GM23338 (cell line): ENCODE data around the gene IPPK. TPM values are rescaled to one million over a fixed set of nuclear protein-coding genes. Genes with fewer than 3 reads are reported as not detected.

Experiments
- ATAC-seq: fragments of 200-7000 bp; cut with Tn5 transposase; 3 replicates; pipeline ENCODE4 v1.9.1; 2020
- DNase-seq: peaks from one replicate; pipeline ENCODE4 v3.0.0-alpha.2; 2015; ENCODE audit warnings: low spot score
- H2AFZ ChIP-seq: fragments of 200-600 bp; sonication (generic); 2 replicates; pipeline ENCODE4 v1.8.0; 2016; ENCODE audit warnings: antibody characterized with exemption, mild to moderate bottlenecking, moderate library complexity
- H3F3A ChIP-seq: fragments of 200-600 bp; sonication (generic); replicated peaks from 2 replicates; pipeline ENCODE4 v1.8.0; 2017; ENCODE audit warnings: antibody characterized with exemption, mixed run types, low read depth
- H3K27ac ChIP-seq: fragments of 200-600 bp; sonication (generic); 2 replicates; pipeline ENCODE4 v1.6.1; 2016; ENCODE audit warnings: low read depth
- H3K27me3 ChIP-seq: fragments of 200-600 bp; sonication (generic); 2 replicates; pipeline ENCODE4 v1.8.0; 2016; ENCODE audit warnings: mild to moderate bottlenecking, mixed run types, moderate library complexity; ENCODE audit not compliant: insufficient read depth
- H3K36me3 ChIP-seq: fragments of 200-600 bp; sonication (generic); 2 replicates; pipeline ENCODE4 v1.8.0; 2016; ENCODE audit warnings: mild to moderate bottlenecking; ENCODE audit not compliant: insufficient read depth
- H3K4me1 ChIP-seq: fragments of 200-600 bp; sonication (generic); 2 replicates; pipeline ENCODE4 v1.8.0; 2016; ENCODE audit warnings: mild to moderate bottlenecking, moderate library complexity; ENCODE audit not compliant: insufficient read depth
- H3K4me2 ChIP-seq: fragments of 200-600 bp; sonication (generic); 2 replicates; pipeline ENCODE4 v1.7.1; 2017; ENCODE audit warnings: mixed run types
- H3K4me3 ChIP-seq: fragments of 200-600 bp; sonication (generic); 2 replicates; pipeline ENCODE4 v1.6.1; 2016; ENCODE audit warnings: mixed run types
- H3K79me2 ChIP-seq: fragments of 200-600 bp; sonication (generic); replicated peaks from 2 replicates; pipeline ENCODE4 v1.8.0; 2017; ENCODE audit warnings: mild to moderate bottlenecking; ENCODE audit not compliant: insufficient read depth
- H3K9me2 ChIP-seq: fragments of 200-600 bp; sonication (generic); 2 replicates; pipeline ENCODE4 v1.8.0; 2017; ENCODE audit not compliant: insufficient read depth
- H4K20me1 ChIP-seq: fragments of 200-600 bp; sonication (generic); replicated peaks from 2 replicates; pipeline ENCODE4 v1.8.0; 2017; ENCODE audit warnings: mild to moderate bottlenecking; ENCODE audit not compliant: insufficient read depth
- H3K27ac Mint-ChIP-seq: 2 replicates; pipeline ENCODE4 v1.8.0; 2020; ENCODE audit warnings: inconsistent platforms, mild to moderate bottlenecking, moderate library complexity, mixed read lengths
- H3K27me3 Mint-ChIP-seq: 3 replicates; pipeline ENCODE4 v1.8.0; 2022; ENCODE audit warnings: low read depth, mild to moderate bottlenecking, moderate library complexity, mixed read lengths, inconsistent platforms; ENCODE audit not compliant: insufficient read depth, poor library complexity
- H3K36me3 Mint-ChIP-seq: 3 replicates; pipeline ENCODE4 v1.8.0; 2021; ENCODE audit warnings: low read depth, mild to moderate bottlenecking, inconsistent platforms, moderate library complexity, mixed read lengths
- H3K4me1 Mint-ChIP-seq: 3 replicates; pipeline ENCODE4 v1.8.0; 2020; ENCODE audit warnings: mild to moderate bottlenecking, inconsistent platforms, mixed read lengths
- H3K4me3 Mint-ChIP-seq: 3 replicates; pipeline ENCODE4 v1.8.0; 2021; ENCODE audit warnings: moderate library complexity, mild to moderate bottlenecking, inconsistent platforms, mixed read lengths
- H3K9me3 Mint-ChIP-seq: 3 replicates; pipeline ENCODE4 v1.8.0; 2020; ENCODE audit warnings: moderate library complexity, mild to moderate bottlenecking, inconsistent platforms, mixed read lengths
- CREB1 ChIP-seq: fragments of 250-450 bp; sonication (Bioruptor Pico); IDR thresholded peaks from 2 replicates; pipeline ENCODE4 v1.5.0; 2020; ENCODE audit warnings: low read depth, mild to moderate bottlenecking, moderate library complexity
- CTCF ChIP-seq, 2 experiments: fragments of 200-600 bp in 1 of 2; sonication (generic) in 1 of 2; conservative IDR thresholded peaks; 2 replicates each; pipeline versions ENCODE4 v1.5.1 to v1.6.1; 2016 to 2017; ENCODE audit warnings: antibody characterized with exemption in 2 of 2, low read depth in 2 of 2, mild to moderate bottlenecking in 2 of 2, moderate library complexity in 1 of 2
- ETS1 ChIP-seq: IDR thresholded peaks from 2 replicates; pipeline ENCODE4 v1.6.1; 2016; ENCODE audit warnings: antibody characterized with exemption
- EZH2 ChIP-seq: fragments of 200-600 bp; sonication (generic); IDR thresholded peaks from one replicate; pipeline ENCODE4 v1.8.0; 2017; ENCODE audit warnings: antibody characterized with exemption, mild to moderate bottlenecking, low read depth; ENCODE audit not compliant: unreplicated experiment
- EZH2phosphoT487 ChIP-seq: fragments of 200-600 bp; sonication (generic); IDR thresholded peaks from one replicate; pipeline ENCODE4 v1.8.1; 2018; ENCODE audit warnings: antibody characterized with exemption; ENCODE audit not compliant: unreplicated experiment
- JUNB ChIP-seq: IDR thresholded peaks from one replicate; pipeline ENCODE4 v1.6.1; 2016; ENCODE audit warnings: antibody characterized with exemption; ENCODE audit not compliant: unreplicated experiment
- NANOG ChIP-seq: IDR thresholded peaks from 2 replicates; pipeline ENCODE4 v1.6.1; 2016; ENCODE audit warnings: antibody characterized with exemption, borderline replicate concordance
- POLR2AphosphoS5 ChIP-seq: IDR thresholded peaks from 2 replicates; pipeline ENCODE4 v1.6.1; 2016; ENCODE audit warnings: antibody characterized with exemption, low read depth
- REST ChIP-seq: IDR thresholded peaks from one replicate; pipeline ENCODE4 v1.6.1; 2018; ENCODE audit warnings: antibody characterized with exemption; ENCODE audit not compliant: unreplicated experiment
- STAT1 ChIP-seq: IDR thresholded peaks from one replicate; pipeline ENCODE4 v1.6.1; 2016; ENCODE audit warnings: antibody characterized with exemption; ENCODE audit not compliant: unreplicated experiment
- ZNF114 ChIP-seq: fragments of 250-450 bp; sonication (Bioruptor Pico); IDR thresholded peaks from 2 replicates; pipeline ENCODE4 v1.5.0; 2020; ENCODE audit warnings: mild to moderate bottlenecking, moderate library complexity
- ZNF331 ChIP-seq: fragments of 250-450 bp; sonication (Bioruptor Pico); IDR thresholded peaks from 2 replicates; pipeline ENCODE4 v1.5.0; 2020; ENCODE audit warnings: low read depth, mild to moderate bottlenecking, moderate library complexity
- ZNF462 ChIP-seq: fragments of 250-450 bp; sonication (Bioruptor Pico); IDR thresholded peaks from 2 replicates; pipeline ENCODE4 v1.5.0; 2020; ENCODE audit warnings: mild to moderate bottlenecking, moderate library complexity
- polyA plus RNA-seq: library from polyadenylated mRNA; unstranded; fragments of >200 nt; fragmentation: Nextera tagmentation; extraction: Ambion mirVana; gene quantifications from 2 replicates; pipeline ENCODE4 v1.2.1, GENCODE V29; 2016
- total RNA-seq: library from RNA; depleted of rRNA; stranded (reverse); fragments of >200 nt; shearing (Covaris generic); gene quantifications from 2 replicates; pipeline ENCODE4 v1.2.3, GENCODE V29; 2014

The IPPK gene
- total and polyA plus RNA-seq, 2 experiments from 2014 or later: 6.5 to 17.5 TPM

GRCh38 chr9:92661743-92662142 is 8.2 kb downstream of the IPPK start:
- Histone ChIP-seq H4K20me1 (peaks cover 7% of the 10 kb centered on the region; the same call in 1 of the 2 replicates), H3K27ac (no peak overlapping the region), H2AFZ (no peak overlapping the region), H3K4me1 (peaks cover 12% of the 10 kb centered on the region; the same call in 1 of the 2 replicates), H3K79me2 (peaks cover 61% of the 10 kb centered on the region), H3K4me2 (no peak overlapping the region), H3K27me3 (no peaks in the 10 kb centered on the region), H3F3A (no peaks in the 10 kb centered on the region), H3K36me3 (no peaks in the 10 kb centered on the region), H3K9me2 (no peaks in the 10 kb centered on the region), H3K4me3 (no peak overlapping the region)
- H3K27ac Mint-ChIP-seq: no peak overlapping the region
- peaks cover 6% of the 10 kb centered on the region for H3K27me3 Mint-ChIP-seq
- H3K4me3 Mint-ChIP-seq: no peak overlapping the region
- peaks cover 4% of the 10 kb centered on the region for H3K36me3 Mint-ChIP-seq
- H3K9me3 Mint-ChIP-seq: no peaks in the 10 kb centered on the region
- TF ChIP-seq REST (no peak), CREB1 (CRISPR knock-in tag) (no peak), EZH2 (no peak), ZNF462 (CRISPR knock-in tag) (no peak), POLR2AphosphoS5 (no peak), CTCF (conservative IDR thresholded peaks at IDR 0.05; ENCODE audit: low read depth in 2 of 2) (no peak), NANOG (no peak), ZNF331 (CRISPR knock-in tag) (no peak), STAT1 (no peak), EZH2phosphoT487 (no peak), ETS1 (no peak), JUNB (no peak), ZNF114 (no peak)
- DNase-seq (no peak), ATAC-seq (no peak)
- peaks cover 32% of the 10 kb centered on the region for H3K4me1 Mint-ChIP-seq
